T-helper 22 cell (primary cell): ENCODE measurements around the gene CCDC86.

Source experiments
- DNase-seq: peaks from one replicate; pipeline ENCODE4 v3.0.0-alpha.2; 2020; ENCODE audit warnings: low read depth

The CCDC86 gene

DNA sequence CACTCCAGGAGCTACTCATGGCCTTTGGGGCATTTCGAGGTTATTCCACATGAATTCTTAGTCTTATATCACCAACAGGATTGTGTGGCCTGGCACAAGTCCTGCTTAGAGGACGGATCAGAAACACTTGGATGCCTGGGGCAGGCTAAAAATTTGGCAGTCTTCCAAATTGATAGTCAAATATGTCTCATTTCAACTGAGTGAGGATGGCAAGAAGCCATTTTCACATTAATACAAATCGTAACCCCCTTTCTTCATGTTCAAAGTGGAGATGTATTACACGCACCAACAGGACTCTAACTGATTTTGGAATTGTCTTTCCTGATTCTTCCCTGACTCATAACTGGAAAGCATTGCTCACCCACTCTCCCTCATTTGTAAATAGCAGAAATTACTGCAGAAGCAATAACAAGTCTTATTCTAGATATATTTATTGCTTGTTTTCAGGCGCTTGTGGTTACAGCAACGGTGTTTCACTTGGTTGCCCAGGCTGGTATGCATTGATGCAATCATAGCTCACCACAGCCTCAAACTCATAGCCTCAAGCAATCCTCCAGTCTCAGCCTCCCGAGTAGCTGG, 10.3 kb upstream of the CCDC86 start:
- DNase-seq = no peak

DNA sequence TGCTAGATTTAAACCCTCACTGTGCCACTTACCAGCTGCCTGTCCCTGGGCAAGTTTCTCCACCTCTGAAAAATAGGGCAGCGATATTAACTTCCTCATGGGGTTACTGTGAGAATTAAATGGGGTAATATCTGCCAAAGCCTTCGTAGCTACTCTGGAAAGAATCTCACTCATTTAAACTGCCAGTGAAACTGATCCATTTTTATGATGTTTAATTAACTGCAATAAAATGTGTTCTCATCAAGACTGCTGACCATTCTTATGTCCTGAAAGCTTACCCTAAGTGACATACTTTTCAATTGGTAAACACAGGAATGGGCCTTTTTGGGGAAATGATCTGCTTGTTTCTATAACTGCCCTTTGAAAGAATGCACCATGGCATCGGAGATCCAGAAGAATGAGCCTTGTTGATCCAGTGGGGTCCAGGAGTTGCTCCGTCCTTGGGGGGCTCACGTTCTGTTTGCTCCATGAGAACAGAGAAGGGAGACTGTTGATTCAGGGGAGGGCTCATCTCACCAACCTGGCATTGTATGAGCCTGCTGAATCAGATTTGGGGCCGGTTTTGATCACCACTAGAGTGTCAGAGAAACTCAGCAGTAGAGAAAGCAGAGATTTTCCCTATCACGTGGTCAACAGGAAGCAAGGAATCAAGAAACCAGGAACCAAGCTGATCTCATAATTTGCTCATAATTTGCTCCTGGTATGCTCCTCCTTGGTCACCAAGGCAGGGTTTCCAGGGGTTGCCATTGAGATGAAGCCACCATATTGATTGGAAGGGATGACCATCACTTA, 7.0 kb upstream of the CCDC86 start:
- no peak for DNase-seq

DNA sequence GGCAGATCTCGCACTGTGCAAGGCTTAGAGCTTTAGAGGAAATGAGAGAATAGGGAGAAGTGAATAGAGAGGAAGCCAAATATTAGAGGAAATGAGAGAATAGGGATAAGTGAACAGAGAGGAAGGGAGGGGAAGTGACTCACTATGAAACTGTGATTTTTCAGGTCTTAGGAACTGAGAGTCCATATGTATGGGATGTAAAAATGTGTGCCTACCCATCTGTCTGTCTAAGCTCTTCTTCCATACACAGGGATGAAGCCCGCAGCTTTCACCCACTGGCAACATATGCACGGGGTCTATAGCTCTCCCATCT, 6.4 kb upstream of the CCDC86 start:
- no peak for DNase-seq

DNA sequence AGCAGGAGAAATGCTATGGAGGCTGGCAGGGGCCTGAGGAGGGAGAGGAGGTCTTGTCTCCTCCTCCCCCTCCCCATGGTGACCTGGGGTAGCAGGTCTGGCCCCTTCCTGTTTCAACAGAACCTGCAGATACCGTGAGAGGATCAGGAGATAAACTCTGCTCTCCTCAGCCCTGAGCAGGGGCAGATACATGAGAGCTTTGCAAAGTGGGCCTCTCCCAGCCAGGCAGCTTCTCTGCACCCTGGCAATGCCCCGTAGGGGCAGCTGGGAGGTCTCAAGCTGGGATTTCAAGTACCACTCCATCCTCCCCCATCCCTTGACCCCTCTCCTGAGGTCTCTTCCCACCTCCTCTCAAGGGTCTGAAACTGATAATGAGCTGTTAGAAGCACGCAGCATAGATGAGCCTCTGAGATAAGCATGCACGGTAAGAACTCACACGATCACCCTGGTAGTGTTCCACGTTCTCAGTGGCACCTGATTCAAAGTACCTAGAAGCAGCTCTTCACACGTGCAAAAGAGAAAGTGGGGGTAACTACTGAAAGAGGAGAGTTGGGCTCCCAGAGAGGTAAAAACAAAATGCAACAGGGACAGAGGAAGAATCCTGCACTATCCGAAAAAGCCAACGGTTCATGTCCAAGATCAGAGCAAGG, 4.9 kb upstream of the CCDC86 start:
- no peak for DNase-seq

DNA sequence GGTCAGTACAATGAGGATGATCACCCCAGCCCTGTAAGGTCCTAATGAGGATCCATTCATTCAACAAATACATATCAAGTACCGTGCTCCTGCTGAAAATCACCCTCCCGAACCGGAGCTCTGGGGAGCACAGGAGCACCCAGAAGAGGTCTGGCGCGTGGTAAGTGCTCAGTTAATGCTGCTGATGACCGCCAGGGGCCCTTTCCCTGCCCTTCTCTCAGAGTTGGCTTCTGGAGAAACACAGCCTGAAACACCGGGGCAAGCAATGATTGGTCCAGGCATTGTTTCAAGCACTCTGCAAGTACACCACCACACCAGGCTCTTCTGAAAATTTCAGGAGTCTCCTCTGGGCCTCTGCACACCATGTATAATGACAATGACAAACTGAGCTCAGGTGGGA, 3.8 kb upstream of the CCDC86 start:
- DNase-seq = no peak

DNA sequence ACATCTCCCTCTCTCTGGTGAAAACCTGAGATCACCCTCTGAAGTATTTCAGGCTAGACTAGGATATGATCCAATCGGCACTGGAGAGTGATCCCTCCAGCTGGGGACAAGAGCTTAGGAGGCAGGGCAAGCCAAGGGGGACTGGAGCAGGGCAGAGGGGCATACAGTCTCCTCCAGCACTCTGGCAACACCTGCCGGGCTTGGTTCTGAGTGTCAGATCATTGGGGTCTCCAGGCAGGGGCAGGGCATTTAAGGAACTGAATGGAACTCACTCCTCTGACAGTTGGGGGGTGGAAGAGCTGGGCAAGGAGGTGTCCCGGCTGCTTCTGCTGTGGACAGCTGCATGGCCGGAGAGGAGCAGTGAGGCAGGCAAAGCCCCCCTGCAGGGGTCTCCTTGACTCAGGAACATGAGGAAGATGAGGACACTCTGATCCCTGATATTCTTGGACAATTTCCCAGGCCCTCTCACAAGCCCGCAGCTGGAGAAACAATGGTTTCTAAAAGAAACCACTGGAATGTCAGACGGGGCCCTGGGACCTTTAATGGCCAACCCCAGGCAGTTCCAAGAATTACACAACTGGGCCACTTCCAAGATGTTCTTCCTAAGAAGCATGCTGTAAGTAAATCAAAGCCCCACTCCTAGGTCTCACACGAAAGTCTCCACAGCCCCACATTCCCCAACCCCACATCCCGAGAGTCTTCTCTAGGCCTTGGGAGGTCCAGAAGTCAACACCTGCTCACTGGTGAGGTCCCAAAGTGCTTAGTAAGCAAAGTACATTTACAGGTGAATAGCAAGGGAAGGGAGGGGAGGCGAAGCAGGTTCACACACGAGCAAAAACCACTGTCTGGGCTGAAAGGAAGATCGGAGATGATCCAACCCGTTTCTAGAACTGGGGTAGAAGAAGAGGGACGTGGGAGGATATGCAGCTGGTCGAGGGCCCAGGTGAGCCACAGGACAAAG, 1.2 kb upstream of the CCDC86 start:
- DNase-seq = no peak

DNA sequence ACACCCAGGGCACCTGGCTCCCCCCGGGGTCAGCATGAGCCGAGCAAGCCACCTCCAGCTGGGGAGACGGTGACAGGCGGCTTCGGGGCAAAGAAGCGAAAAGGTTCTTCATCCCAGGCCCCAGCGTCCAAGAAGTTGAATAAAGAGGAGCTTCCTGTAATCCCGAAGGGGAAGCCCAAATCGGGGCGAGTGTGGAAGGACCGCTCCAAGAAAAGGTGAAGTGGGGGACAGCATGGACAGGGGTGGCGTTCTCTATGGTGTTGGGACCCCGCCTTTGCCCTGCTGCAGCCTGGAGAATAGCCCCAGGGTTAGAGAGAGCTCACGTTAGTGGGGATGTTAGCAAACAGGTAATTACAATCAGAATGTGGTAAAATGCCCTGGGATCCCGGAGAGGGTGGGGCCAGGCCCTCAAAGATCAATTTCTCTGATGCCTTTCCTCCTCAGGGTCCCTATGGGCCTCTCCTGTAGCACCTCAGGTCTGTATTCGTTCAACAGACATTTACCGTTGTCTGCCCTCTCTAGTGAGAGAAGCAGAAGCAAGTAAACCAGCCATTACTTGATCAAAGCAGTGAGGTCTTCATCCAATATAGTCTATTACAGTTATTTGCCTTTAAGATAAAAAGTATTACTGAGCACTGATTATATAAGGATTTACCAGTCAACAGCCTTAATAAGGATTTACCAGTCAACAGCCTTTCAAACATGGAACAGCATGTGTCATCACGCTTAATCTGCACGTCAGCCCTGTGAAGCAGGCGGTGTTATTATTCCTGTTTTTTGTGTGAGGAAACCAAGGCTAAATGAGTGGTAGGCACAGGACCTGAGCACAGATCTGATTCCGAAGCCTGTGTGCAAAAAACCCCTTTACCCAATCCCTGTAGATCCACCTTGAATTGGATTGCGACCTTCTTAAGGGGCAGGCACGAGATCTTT, 1.0 kb downstream of the CCDC86 start:
- no peak for DNase-seq

DNA sequence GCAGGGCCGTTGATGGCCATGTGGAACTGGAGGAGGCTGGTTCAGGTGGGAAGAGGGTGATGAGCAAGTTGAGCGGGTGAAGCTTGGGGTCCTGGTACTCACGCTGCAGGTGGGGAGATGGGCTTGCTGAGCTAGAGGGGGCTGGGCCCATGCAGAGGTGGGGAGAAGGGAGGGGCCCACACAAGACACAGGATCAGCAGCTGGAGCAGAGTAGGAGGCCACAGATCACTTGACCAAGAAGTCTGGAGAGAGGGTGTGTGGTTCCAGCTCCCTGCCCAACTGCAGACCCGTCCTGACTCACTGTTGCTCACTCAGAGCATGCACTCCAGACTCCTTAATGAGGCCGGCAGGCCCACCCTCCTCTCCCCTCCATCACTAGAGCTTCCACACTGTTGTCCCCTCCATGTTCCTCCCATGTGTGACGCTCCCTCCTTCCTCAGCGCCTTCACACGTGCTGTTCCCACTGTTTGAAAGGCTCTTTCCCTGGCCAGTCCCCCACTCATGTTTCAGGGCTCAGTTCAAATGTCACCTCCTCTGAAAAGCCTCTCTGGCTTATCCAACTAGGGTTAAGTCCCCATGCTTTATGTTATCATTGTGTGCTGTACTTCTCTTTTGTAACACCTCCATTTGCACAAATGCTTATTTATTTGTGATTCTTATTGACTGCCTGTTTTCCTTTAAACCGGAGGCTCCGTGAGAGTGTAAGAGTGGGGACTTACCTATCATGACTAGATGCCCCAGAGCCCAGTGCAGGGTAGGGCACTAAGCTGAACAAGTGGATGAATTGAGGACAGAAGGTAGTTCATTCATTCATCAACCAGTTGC, 2.3 kb downstream of the CCDC86 start:
- DNase-seq = no peak

DNA sequence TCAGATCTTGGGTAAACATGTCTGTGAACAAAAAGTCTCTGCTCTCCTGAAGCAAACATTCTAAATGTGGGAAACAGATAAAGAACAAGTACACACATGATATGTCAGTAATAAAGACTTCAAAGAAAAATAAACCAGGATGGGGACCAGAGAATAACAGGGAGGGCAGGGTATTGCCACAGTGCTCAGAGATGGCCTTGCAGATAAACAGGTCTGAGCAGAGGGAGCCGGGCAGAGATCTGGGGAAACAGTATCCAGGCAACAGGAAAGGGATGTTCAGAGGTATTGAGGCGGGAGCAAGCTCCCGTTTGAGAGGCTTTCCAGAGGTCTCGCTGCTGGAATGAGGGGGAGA, 2.9 kb downstream of the CCDC86 start:
- no peak for DNase-seq

DNA sequence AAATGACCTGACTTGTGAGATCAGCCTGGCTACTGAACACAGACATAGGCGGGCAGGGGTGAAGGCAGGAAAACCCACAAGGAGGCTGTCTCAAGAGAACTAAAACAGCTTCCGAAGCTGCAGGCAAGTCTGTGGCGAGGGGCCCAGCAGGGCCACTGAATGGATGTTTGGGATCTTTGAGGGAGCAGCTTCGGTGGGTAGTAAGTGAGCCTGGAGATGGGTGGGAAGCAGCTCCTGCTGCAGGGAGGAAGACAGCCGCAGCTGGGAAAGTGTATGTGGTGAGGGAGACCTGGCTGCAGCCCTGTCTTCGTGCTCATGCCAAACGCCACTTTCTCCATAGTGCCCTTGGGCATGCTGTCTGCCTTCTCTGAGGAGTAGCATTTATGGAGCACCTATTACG, 3.4 kb downstream of the CCDC86 start:
- no peak for DNase-seq

DNA sequence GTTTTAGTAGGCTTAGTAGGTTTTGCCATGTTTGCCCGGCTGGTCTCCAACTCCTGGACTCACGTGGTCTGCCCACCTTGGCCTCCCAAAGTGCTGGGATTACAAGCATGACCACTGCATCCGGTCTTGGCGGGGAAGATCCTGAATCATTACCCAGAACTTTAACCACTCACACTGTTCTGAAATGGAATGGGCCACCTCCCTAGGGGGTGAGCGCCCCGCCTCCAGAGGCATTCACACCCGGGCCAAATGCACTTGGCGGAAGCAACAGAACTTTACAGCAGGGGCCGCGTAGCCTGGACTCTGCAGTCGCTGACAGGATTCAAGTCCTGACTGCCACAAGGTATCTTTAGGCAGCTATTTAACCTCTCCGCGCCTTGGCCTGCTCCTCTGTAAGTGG, 5.4 kb downstream of the CCDC86 start:
- no peak for DNase-seq

DNA sequence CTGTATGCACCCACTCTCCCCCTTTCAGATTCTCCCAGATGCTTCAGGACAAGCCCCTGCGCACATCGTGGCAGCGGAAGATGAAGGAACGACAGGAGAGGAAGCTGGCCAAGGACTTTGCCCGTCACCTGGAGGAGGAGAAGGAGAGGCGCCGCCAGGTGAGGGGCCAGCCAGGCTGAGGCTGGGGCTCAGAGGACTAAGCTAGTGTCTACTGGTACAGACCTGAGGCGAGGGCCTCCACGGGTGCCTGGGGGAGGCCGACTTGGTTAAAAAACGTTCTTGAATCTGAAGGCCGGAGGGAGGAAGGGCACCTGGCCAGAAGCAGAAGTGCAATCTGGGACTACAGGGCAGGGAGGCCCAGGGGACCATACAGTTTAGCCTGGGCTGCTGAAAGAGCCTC, 6.0 kb downstream of the CCDC86 start:
- no peak for DNase-seq

DNA sequence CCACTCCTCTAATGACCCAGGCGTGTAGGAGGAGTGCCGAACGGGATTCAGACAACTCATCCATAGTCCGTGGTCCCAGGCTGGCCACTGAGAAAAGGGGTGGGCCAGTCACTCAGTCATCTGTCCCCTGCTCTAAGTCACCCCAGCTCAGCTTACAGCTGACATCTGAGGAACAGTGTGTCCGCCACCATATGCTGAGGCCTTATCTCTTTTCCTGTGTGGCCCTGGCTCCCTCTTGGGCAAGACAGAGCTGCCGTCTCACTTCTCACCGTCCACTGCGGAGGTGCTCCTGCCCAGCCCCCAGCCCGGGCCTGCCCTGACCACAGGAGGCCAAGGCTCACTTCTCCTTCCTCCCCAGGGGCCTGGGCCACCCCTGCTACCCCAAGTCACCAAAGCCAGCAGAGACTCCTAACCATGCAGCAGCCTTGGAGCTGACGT, 6.8 kb downstream of the CCDC86 start:
- DNase-seq = no peak

DNA sequence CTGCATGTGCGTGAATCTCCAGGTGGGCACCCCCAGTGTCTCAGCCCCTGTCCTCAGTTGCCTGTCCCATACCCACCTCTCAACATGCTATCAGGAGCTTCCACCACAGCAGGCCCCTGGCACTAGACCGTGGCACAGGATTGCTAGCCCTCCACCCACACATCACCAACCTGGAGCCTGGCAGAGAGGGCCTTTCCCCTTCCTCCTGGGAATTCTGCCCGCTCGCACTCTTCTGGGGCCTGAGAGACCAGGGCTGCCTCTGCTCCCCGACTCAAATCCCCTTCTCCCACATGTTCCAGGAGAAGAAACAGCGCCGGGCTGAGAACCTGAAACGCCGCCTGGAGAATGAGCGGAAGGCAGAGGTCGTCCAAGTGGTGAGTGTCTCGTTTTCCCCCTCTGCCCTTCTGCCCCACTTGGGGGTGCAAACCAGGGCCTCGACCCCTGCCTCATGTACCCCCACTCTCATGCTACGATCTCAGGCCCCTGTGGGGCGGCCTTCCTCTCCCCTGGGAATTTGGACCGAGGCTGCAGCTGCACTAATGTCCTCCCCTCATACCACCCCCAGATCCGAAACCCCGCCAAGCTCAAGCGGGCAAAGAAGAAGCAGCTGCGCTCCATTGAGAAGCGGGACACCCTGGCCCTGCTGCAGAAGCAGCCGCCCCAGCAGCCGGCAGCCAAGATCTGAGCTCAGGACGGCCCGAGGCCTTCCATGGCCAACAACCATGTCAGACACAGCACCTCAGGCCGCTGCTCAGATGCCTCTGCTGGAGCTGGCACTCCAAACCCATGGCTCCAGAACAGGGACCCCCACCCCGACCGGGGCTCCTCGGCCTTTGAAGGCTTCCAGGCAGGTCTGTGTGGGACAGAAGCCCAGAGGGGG, 8.0 kb downstream of the CCDC86 start:
- DNase-seq = no peak

DNA sequence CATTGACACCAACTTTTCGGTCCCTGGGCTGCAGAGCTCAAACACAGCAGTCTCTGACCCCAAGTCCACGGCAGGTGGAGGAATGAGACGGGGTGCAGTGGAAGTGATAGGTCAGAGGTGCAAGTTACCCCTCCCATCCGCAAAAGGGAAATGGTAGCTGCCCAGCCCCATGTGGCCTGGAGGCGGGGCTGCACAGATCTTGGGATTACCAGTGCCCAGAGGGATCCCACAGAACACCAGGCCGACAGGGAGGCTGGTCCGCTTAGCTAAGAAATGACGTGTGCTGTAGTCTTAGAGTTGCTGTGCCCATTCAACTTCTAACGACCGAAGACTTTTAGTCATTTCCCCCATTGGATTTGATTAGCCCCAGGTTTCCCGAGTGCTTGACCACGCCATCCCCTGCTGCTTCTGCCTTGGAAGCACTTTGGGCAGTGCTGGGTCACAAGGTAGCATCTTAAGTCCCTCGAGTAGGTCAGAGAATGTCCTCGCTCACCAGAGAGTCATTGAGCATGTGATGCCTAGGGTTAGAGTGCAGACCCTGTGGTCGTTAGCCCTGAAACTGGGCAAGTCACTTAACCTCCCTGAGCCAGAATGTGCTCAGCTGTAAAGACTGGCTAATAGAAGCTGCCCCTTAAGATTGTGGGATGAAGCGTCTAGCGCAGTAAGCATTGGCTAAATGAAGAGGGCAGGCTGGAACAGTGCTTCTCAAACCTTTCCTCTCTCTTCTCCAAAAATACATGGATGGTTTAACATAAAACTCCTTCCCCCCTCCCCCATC, 9.6 kb downstream of the CCDC86 start:
- no peak for DNase-seq

DNA sequence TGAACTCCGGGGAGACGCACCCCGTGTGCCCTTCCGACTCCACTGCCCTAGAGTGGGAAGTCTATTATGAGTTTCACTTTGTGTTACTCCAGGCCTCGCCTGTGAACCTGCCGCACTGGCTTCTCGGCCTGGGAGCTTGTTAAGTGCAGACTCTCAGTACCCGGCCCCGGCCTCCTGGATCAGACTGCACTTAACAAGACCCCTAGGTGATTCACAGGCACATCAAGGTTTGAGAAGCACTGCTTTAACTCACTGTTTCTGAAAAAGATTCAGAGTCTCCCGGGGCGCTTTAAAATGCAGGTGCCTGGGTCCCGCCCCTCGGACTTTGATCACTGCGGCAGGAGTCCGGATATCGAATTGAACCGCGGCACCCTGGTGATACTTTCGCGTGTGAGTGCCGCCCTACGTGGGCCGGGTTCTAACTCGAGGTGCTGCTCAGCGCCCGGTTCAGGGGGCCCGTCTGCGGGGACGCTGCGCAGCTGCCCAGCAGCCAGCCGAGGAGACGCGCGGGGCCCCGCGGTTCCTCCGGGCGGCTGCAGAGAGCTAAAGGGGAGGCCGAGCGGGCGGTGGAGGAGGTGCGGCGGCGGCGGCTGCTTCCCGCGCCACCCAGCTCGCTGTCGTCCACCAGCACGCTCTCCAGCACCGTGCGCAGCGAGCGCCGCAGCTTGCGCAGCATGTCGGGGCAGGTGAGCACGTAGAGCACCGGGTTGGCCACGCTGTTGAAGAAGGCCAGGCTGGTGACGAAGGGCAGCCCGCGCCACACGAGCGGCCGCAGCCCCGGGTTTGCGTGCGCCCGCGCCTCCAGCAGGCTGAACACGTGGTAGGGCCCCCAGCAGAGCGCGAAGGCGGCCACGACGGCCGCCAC, 10.4 kb downstream of the CCDC86 start:
- no peak for DNase-seq
